Mesodermal cell (in vitro differentiated cells): ENCODE data around the gene CREB3L2.
A peak's percentile ranks its signal among the peaks of the same experiment; 100 is the strongest.

Source experiments
- H3K27ac ChIP-seq: 2 replicates; pipeline ENCODE4 v1.7.0; 2013; ENCODE audit warnings: mild to moderate bottlenecking, low read depth, low read length, moderate library complexity; ENCODE audit not compliant: severe bottlenecking
- H3K36me3 ChIP-seq: 2 replicates; pipeline ENCODE4 v1.7.1; 2013; ENCODE audit warnings: mild to moderate bottlenecking, low read length, moderate library complexity; ENCODE audit not compliant: control insufficient read depth, insufficient read depth
- H3K4me1 ChIP-seq: one replicate; pipeline ENCODE4 v1.7.1; 2013; ENCODE audit warnings: mild to moderate bottlenecking, low read length; ENCODE audit not compliant: insufficient read depth, control insufficient read depth, poor library complexity, severe bottlenecking
- H3K4me3 ChIP-seq: 2 replicates; pipeline ENCODE4 v1.7.0; 2013; ENCODE audit warnings: low read length, control low read depth, mild to moderate bottlenecking; ENCODE audit not compliant: insufficient read depth, poor library complexity, severe bottlenecking; ENCODE audit errors: extremely low read depth
- H3K9me3 ChIP-seq: 2 replicates; pipeline ENCODE4 v1.7.1; 2013; ENCODE audit warnings: mild to moderate bottlenecking, low read length, moderate library complexity; ENCODE audit not compliant: control insufficient read depth
- WGBS, 2 experiments: methylation state at CpG; one replicate each; pipeline ENCODE4 v1.1.5; 2013; ENCODE audit warnings: missing lambda C conversion rate in 2 of 2; ENCODE audit not compliant: insufficient coverage in 2 of 2; 5-methylcytosine and 5-hydroxymethylcytosine counted together

The CREB3L2 gene

GRCh38 chr7:137940656-137941518 is 61.0 kb downstream of the CREB3L2 start:
- Histone ChIP-seq H3K27ac (no peak overlapping the region), H3K4me1 (peaks cover 38% of the 10 kb centered on the region), H3K36me3 (peaks cover 22% of the 10 kb centered on the region), H3K4me3 (no peak overlapping the region), H3K9me3 (no peaks in the 10 kb centered on the region)
- WGBS, 2 experiments: 95 to 97% methylated on average over 5 to 10 of the region's 11 CpGs

GRCh38 chr7:137940218-137940617 is 61.7 kb downstream of the CREB3L2 start:
- 86 to 100% methylated on average over 1 of the region's 1 CpG for WGBS, 2 experiments
- Histone ChIP-seq H3K4me3 (no peak overlapping the region), H3K36me3 (peaks cover 22% of the 10 kb centered on the region), H3K4me1 (peaks cover 41% of the 10 kb centered on the region), H3K9me3 (no peaks in the 10 kb centered on the region), H3K27ac (no peak overlapping the region)

GRCh38 chr7:137937202-137937560 is 64.7 kb downstream of the CREB3L2 start:
- Histone ChIP-seq H3K36me3 (peaks cover 19% of the 10 kb centered on the region), H3K4me3 (no peak overlapping the region), H3K9me3 (no peaks in the 10 kb centered on the region), H3K27ac (peak overlapping the region; percentile 10), H3K4me1 (peaks cover 43% of the 10 kb centered on the region)

GRCh38 chr7:137936509-137937201 is 65.2 kb downstream of the CREB3L2 start:
- Histone ChIP-seq H3K4me1 (peaks cover 42% of the 10 kb centered on the region), H3K4me3 (no peak overlapping the region), H3K9me3 (no peaks in the 10 kb centered on the region), H3K27ac (peak overlapping the region; percentile 10), H3K36me3 (peaks cover 16% of the 10 kb centered on the region)
- 80 to 83% methylated on average over 6 of the region's 9 CpGs for WGBS, 2 experiments

GRCh38 chr7:137935884-137936508 is 65.9 kb downstream of the CREB3L2 start:
- no peaks in the 10 kb centered on the region for H3K9me3 ChIP-seq
- 73 to 80% methylated on average over 2 to 4 of the region's 7 CpGs for WGBS, 2 experiments
- H3K4me1 ChIP-seq: peaks cover 35% of the 10 kb centered on the region
- H3K36me3 ChIP-seq: peaks cover 10% of the 10 kb centered on the region
- no peak overlapping the region for H3K4me3 ChIP-seq
- H3K27ac ChIP-seq: no peak overlapping the region

- 84 to 94% methylated on average over 4 of the region's 8 CpGs for WGBS, 2 experiments
- Histone ChIP-seq H3K27ac (no peak overlapping the region), H3K4me1 (peaks cover 32% of the 10 kb centered on the region), H3K4me3 (no peak overlapping the region), H3K9me3 (no peaks in the 10 kb centered on the region), H3K36me3 (peaks cover 9% of the 10 kb centered on the region)
Measured at GRCh38 chr7:137934941-137935883, 66.7 kb downstream of the CREB3L2 start.

- no peaks in the 10 kb centered on the region for H3K9me3 ChIP-seq
- peaks cover 32% of the 10 kb centered on the region for H3K4me1 ChIP-seq
- 95 to 100% methylated on average over 2 to 4 of the region's 4 CpGs for WGBS, 2 experiments
- no peak overlapping the region for H3K27ac ChIP-seq
- no peak overlapping the region for H3K4me3 ChIP-seq
- peaks cover 10% of the 10 kb centered on the region for H3K36me3 ChIP-seq
Measured at GRCh38 chr7:137934176-137934826, 67.6 kb downstream of the CREB3L2 start.

- H3K4me3 ChIP-seq: no peak overlapping the region
- WGBS, 2 experiments: 83 to 94% methylated on average over 8 to 9 of the region's 11 CpGs
- no peaks in the 10 kb centered on the region for H3K9me3 ChIP-seq
- H3K36me3 ChIP-seq: peaks cover 18% of the 10 kb centered on the region
- H3K27ac ChIP-seq: peak overlapping the region; percentile 83
- H3K4me1 ChIP-seq: peaks cover 32% of the 10 kb centered on the region
Measured at GRCh38 chr7:137933270-137934017, 68.4 kb downstream of the CREB3L2 start.

- Histone ChIP-seq H3K36me3 (peaks cover 22% of the 10 kb centered on the region), H3K4me1 (peaks cover 32% of the 10 kb centered on the region), H3K4me3 (no peak overlapping the region), H3K9me3 (no peaks in the 10 kb centered on the region), H3K27ac (peak overlapping the region; percentile 83)
- 91 to 93% methylated on average over 5 of the region's 5 CpGs for WGBS, 2 experiments
Measured at GRCh38 chr7:137932881-137933269, 69.0 kb downstream of the CREB3L2 start.
